ENCODE results near the gene TPRKB. TPM values are rescaled to one million over a fixed set of nuclear protein-coding genes. Genes with fewer than 3 reads are reported as not detected.
"Not testable (repeated sequence)": the region's sequence is repeated elsewhere in the genome, so short reads cannot be mapped to it uniquely, and the experiment has no call there.

TPRKB gene
- polyA plus RNA-seq, 3 donors: 27.4 to 56.2 (median 35.2) TPM

DNA sequence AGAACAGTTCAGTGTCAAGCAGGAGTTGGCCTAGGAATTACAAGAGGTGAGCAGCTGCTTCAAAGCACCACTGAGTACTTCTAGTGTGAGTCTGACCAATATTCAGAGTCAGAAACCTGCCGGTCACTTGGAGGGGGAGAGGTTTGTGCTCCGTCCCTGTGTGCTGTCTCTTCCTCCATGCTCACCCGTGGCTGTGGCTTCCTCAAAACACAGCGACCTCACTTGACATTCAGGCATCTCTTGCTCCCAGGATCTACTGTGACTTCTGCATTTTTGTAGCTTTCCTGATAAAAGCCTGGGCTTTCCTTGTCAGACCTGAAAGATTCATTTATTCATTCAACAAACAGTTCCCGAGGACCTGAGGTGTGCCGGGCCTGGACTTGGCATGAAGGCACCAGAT is 32.9 kb downstream of the TPRKB start:
- H3K27ac ChIP-seq (ENCODE audit: low read depth, low read length): no peak overlapping the region
- WGBS, 3 donors: 43 to 68% (median 44%) methylated on average over 6 of the region's 6 CpGs

DNA sequence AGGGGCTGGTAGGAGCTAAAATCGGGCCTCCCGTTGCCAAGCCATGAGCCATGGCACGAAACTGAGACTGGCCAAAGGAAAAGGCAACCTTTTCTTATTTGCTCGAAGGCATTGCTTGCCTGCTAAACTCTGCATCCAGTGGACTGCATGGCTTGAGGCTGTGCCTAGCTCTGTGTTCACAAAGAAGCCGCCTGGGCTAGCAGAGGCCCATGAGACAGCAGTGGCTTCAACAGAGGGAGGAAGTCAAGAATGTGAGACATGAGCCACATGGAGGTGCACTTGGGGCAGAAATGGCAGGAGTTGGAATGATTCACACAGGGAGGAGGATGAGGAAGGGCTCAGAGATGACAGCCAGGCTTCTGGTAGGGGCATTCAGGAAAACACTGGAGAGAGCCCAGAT is 33.5 kb downstream of the TPRKB start:
- 85 to 93% (median 89%) methylated on average over 5 of the region's 5 CpGs for WGBS, 3 donors

DNA sequence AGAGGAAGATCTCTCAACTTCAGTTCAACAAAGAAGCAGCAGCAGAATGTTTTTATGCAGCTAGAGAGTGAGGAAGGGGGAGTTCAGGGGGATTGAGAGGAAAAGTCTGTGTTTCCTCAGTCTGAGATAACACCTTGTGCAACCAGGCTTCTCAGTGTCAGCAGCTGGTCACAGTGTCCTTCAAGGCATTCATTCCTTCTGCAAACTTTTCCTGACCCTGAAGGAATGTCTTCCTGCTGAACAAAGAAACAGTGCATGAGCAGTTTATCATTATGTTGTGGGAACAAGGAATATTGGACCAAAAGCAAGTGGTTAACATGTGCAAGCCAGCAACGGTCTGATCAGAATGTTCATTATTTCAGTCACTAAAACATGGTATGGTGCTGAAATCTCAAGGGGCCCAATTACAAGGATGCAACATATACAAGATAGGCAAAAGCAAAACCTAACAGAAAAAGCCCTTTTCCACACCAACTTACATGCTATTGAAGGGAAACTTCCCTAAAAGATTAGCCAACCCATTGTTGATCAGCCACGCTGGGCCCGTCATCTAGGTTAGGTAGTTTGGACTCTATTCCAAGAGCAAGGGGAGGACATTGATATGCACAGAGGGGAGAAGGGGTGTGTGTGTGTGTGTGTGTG is 34.2 kb downstream of the TPRKB start:
- WGBS, 3 donors: 31 to 69% (median 40%) methylated on average over 3 of the region's 3 CpGs
- not testable (repeated sequence) for H3K27ac ChIP-seq (ENCODE audit: low read depth, low read length)

More for the DNA sequence above, 33.5 kb downstream of the TPRKB start:
- H3K27ac ChIP-seq (ENCODE audit: low read depth, low read length): no peak overlapping the region

DNA sequence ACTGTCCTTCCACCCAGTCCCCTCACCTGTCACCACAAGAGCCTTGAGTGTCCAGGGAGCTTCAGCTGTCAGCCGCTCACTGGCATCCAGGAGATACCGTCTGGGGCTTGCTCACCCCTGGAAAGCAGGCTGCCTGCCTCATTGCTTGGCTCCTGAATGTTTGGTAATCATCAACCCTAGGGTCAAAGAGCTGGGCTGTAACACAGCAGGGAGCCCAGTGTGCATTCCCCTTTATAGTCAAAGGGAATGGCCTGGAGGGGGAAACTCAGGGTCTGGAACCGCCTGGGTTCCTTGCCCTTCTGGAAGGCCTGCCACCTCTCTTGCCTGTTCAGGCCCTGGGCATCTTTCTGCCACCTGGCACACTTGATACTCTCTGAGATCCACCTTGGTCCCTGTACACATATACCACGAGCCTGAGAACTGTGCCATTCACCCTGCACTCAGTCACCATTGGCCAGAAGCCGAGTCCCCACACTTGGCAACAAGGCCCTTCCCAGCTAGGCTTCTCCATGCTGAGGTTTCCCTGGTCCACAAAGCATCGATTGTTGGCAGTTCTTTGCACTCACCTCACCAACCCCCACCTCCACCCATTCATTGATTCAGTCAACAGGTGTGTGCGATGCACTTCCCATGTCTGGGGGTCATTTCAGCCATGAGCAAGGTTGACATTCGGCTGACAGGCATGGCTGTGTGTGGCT is 35.0 kb downstream of the TPRKB start:
- H3K27ac ChIP-seq (ENCODE audit: low read depth, low read length): no peak overlapping the region
- WGBS, 3 donors: 70 to 74% (median 73%) methylated on average over 8 of the region's 8 CpGs

DNA sequence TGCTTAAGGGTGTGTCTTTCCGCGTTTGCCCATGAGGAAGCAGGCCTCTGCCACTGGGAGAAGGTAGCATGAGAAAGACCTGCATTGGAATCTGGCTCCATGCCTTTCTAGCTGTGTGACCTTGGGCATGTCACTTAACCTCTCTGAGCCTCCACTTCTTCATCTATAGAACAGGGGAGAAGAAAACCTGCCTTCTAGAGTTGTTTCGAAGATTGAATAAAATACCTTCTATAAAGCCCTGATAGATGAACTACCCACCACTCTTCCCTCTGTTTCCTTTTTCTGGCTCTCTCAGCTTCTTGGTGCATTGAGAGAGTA is 35.7 kb downstream of the TPRKB start:
- not testable (repeated sequence) for H3K27ac ChIP-seq (ENCODE audit: low read depth, low read length)
- 44 to 60% (median 56%) methylated on average over 3 of the region's 3 CpGs for WGBS, 3 donors

DNA sequence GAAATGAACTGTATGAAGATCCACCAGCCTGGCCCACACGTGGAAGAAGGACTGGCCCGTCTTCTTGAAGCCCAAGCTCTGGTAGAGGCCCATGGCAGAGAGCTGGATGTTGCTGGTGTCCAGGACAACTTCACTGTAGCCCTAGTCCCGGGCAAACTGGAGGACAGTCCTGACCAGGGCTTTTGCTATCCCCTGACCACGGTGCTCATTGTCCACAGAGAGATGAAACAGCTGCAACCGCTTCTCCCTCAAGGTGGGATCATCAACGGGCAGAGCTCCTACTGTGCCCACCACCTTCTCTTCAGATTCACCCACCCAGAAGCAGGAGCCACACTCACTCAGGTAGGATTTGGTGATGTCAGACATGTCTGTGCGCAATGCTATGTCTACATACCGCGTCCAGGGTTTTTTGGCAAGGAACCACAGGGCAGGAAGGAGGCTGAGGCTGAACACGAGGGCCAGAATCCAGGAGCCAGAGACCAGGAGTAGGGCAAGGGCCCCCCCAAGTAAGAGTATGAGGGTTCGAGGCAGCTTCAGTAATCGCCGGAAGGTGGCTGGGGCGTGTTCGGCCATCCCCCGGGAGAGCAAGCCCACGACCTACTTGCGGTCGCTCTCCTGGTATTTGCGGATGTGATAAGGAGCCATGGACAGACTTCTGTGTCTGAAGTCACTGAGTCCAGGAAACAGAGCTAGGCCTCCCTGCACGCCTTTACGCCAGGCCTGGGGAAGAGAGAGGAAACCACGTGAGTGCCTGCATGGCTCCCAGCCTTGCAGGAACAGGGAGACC is 36.3 kb downstream of the TPRKB start:
- H3K27ac ChIP-seq (ENCODE audit: low read depth, low read length): no peak overlapping the region
- 45 to 84% (median 52%) methylated on average over 23 of the region's 23 CpGs for WGBS, 3 donors

DNA sequence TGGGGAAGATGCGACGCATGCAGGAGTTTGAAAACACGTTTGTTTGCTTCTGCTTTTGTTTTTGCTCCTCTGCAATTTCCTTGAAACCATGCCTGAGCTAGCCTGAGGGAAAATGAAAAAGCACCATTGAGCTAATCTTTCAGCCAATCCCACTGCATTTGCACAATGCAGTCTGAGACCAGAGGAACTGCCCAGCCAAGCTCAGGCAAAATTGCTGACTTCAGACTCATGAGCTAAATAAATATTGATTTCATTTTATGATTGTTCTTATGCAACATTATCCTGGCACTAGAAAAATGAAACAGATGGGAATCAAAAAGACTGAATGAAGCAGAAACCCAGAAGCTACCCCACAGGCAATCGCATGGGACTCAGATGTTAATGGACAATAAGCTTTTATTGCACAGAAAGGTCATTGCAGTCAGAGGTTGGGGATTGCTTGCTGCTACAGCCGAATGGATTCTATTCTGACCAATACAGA is 37.0 kb downstream of the TPRKB start:
- H3K27ac ChIP-seq (ENCODE audit: low read depth, low read length): no peak overlapping the region
- WGBS, 3 donors: 37 to 49% (median 38%) methylated on average over 5 of the region's 5 CpGs

DNA sequence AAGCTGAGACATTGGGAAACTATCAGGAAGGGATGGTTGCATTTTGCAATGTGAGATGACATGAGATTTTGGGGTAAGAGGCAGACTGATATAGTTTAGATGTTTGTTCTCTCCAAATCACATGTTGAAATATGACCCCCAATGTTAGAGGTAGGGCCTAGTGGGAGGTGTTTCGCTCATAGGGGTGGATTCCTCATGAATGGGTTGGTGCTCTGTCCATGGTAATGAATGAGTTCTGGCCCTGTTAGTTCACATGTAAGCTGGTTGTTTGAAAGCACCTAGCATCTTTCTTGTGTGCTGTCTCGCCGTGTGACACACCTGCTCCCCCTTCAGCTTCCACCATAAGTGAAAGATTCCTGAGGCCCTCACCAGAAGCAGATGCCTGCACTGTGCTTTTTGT is 37.7 kb downstream of the TPRKB start:
- 92 to 95% (median 95%) methylated on average over 3 of the region's 3 CpGs for WGBS, 3 donors
- H3K27ac ChIP-seq (ENCODE audit: low read depth, low read length): no peak overlapping the region

DNA sequence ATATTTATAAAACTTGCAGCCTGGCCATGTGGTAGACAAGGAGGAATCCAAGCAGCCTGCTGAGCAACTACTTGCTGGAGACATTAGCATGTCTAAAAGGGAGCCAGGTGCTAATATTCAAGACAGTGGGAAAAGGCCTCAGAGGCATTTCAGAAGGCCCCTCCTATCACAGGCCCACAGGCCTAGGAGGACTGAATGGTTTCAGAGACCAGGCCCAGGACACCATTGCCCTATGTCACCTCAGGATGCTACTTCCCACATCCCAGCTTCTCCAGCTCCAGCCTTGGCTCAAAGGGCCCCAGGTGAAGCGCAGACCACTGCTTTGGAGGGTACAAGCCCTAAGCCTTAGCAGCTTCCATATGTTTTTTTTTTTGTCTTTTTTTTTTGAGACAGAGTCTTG is 39.0 kb downstream of the TPRKB start:
- no peak overlapping the region for H3K27ac ChIP-seq (ENCODE audit: low read depth, low read length)
- 81 to 92% (median 89%) methylated on average over 1 of the region's 1 CpG for WGBS, 3 donors

DNA sequence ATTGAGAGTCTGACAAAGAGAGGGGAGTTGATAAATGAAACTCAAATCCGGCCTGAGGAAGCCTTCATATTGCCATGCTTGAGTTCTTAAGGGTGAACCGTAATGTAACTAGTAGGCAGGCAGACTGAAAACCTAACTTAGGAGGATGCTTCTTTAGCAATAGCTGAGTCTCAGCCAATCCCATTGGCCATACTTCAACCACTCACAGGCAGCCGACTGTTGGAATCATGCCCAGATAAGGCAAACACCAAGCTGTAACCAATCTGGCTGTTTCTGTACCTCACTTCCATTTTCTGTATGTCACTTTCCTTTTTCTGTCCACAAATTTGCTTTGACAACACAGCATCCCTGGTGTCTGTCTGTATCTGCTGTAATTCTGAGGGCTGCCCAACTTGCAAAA is 39.5 kb downstream of the TPRKB start:
- H3K27ac ChIP-seq (ENCODE audit: low read depth, low read length): no peak overlapping the region
- 68 to 87% (median 72%) methylated on average over 3 of the region's 3 CpGs for WGBS, 3 donors

DNA sequence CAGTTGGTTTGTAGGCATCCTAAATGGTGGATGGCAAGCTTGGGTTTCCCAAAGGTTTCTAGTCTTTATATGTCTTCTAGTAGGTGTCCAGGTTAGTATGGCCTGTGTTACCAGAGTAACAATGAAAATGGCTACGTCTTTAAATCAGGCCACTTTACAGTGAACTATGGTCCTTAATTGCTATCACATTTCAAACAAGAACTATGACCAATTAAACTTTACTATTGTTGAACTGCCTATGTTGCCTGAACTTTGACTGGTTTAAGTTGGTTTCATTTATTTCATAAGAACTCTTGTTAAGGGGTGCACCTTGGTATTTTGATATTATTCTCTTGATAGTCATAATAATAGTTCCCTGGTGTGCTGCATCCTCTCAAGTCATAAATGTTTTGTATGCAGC is 40.2 kb downstream of the TPRKB start:
- not testable (repeated sequence) for H3K27ac ChIP-seq (ENCODE audit: low read depth, low read length)
- 81 to 97% (median 85%) methylated on average over 1 of the region's 1 CpG for WGBS, 3 donors

DNA sequence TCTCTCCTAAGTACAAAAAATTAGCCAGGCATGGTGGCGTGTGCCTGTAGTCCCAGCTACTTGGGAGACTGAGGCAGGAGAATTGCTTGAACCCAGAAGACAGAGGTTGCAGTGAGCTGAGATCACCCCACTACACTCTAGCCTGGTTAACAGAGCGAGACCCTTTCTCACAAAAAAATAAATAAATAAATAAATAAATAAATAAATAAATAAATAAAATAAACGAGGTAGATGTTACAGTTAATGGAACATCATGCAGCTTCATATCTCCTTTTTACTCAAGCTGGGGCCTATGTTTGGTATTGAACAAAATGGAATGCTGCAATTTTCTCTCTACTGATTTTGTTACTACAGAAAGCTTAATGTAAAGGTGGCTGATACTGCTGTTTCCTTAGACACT is 40.6 kb downstream of the TPRKB start:
- 83 to 92% (median 92%) methylated on average over 3 of the region's 3 CpGs for WGBS, 3 donors
- not testable (repeated sequence) for H3K27ac ChIP-seq (ENCODE audit: low read depth, low read length)

DNA sequence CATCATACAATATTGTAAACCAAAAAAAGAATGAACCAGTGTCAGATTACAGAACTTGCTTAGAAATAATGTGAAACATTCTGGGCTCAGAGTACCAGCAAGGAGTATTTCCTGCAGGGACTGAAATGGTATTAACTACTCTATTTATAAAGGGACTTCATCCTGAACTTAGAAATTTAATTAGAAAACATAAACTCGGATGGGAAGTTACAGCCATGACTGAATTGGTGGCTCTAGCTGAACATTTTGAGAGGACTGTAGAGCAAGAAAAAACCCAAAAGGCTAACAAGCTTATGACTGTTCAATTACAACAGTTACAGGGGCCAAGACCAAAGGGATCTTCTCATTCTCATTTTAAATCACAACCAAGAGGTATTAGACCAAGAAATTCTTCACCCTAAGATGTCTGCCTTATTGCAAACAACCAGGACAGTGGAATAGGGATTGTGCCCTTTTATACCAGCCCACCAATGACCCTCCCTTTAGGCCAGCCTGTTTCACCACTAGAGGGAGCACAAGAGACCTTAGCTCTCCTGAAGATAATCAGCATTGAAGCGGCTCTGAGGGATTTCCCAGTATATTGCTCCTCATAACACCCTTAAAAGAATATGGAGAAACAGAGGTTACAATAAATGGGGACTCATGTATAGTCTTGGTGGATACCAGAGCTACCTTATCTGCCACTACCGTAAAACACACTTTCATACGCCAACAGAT is 46.6 kb downstream of the TPRKB start:
- 36 to 58% (median 55%) methylated on average over 2 to 4 of the region's 4 CpGs for WGBS, 3 donors
- not testable (repeated sequence) for H3K27ac ChIP-seq (ENCODE audit: low read depth, low read length)

DNA sequence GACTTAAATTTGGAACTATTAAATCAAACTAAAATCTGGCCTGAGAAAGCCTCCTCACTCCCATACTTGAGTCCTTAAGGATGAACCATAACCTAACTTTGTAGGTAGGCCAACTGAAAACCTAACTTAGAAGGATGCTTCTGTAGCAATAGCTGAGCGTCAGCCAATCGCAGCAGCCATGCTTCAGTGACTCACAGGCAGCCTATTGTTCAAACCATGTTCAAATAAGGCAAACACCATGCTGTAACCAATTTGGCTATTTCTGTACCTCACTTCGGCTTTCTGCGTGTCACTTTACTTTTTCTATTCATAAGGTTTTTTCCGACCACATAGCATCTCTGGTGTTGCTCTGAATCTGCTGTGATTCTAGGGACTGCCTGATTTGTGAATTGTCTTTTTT is 48.7 kb downstream of the TPRKB start:
- not testable (repeated sequence) for H3K27ac ChIP-seq (ENCODE audit: low read depth, low read length)
- 94 to 97% (median 94%) methylated on average over 5 of the region's 5 CpGs for WGBS, 3 donors

DNA sequence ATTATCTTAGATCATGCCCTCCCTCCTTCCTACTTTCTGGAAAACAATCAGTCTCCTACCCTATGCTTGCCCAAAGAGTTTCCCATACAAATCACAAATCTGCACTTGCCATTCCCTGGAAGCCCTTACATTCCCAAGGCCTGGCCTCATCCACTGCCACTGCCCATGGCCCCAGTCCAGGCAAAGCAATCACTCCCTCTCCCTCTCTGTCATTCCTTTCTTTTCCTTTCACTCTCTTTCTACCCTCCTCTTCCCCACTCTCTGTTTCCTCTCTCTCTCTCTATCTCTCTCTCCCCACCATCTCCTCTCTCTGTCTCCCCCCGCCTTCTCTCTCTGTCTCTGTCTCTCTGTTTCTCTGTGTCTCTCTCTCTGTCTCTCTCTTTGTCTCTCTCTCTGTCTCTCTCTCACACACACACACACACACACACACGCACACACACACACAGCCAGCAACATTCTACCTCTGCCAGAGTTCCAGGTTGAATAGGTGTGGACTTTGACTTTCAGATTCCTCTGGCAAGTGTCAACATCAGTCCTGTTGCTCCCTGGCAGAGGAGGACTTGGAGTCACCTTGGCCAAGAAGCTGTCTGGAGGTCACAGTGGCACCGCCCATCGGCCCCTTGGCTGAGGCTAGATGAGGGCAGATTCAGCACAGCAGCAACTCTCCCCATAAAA is 51.2 kb downstream of the TPRKB start:
- H3K27ac ChIP-seq (ENCODE audit: low read depth, low read length): no peak overlapping the region
- 49 to 78% (median 75%) methylated on average over 4 of the region's 4 CpGs for WGBS, 3 donors

DNA sequence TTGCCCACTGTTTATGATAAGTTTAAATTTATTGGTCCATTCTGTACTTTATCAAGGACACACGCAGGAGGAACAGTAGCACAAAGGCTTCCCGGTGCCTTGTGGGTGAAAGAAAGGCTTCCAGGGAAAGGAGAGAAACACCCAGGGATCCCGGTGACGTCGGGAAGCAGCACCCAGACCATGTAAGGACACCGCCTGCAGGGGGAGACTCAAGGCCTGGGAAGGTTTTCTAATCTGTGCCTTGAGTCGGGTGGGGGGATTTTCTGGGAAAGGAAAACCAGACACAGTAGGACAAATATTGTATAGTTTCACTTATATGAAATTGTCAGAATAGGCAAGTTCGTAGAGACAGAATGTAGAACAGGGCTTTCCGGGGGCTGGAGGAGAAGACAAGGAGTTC is 52.2 kb downstream of the TPRKB start:
- WGBS, 3 donors: 55 to 69% (median 64%) methylated on average over 5 to 8 of the region's 9 CpGs
- H3K27ac ChIP-seq (ENCODE audit: low read depth, low read length): not testable (repeated sequence)

DNA sequence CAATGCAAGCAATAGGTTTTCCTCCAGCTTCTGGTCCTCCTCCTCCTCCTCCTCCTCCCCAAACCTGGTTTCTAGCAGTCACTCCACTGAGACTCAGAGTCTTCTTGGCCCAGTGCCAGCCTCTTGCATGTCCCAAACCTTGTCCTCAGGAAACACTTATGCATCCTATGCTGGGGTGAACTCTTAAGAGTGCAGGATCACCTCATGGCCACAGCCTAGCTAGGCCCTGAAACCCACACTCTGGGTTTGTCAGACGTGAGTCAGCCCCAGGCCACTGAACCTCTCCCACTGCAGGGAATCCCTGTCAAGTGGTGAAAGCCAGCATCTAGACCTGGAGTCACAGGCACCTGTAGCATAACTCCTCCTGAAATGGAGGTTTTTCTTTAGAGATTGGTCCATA is 52.8 kb downstream of the TPRKB start:
- not testable (repeated sequence) for H3K27ac ChIP-seq (ENCODE audit: low read depth, low read length)
- 58 to 85% (median 81%) methylated on average over 1 of the region's 1 CpG for WGBS, 3 donors

DNA sequence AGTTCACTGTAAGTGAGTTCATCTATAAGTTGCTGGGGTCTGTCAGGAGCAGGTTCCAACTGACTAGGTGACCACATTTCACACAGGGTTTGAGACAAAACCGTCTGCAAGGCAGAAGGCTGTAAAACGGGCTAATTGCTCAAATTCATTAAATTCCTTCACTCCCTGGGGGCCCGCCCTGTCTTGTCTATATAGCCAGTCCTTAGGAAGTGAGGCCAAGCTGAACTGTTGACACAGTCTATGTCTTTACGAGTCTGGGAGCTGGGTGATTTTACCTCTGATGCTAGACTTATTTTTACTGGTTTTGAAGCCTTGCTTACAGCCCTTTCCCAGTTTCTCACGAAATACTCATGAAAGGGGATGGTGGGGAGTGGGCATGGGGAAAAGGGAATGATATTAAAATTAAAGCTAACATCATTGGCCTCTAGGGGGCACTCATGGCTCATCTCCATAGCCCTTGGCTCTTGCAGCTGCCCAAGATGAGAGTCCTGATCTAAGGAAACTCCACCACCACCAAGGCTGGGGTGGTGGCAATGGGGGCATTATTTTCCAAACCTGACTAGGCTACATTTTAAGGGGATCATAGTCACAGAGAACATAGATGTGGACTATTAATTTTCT is 57.1 kb downstream of the TPRKB start:
- H3K27ac ChIP-seq (ENCODE audit: low read depth, low read length): not testable (repeated sequence)
- 24 to 30% (median 26%) methylated on average over 5 of the region's 5 CpGs for WGBS, 3 donors
